Erythroblast (primary cell): Measurements from ENCODE around the gene HES5.
"Not testable (repeated sequence)": the region's sequence is repeated elsewhere in the genome, so short reads cannot be mapped to it uniquely, and the experiment has no call there.

Experiments used
- DNase-seq, 2 experiments: peaks; one replicate each; lab custom pipeline; 2025; lab: John Stamatoyannopoulos, UW
- GATA1 ChIP-seq: IDR thresholded peaks from 2 replicates; pipeline ENCODE4 v1.6.1; 2011; ENCODE audit warnings: low read depth, mild to moderate bottlenecking, control low read depth, low read length, moderate library complexity
- POLR2A ChIP-seq: IDR thresholded peaks from 2 replicates; pipeline ENCODE4 v1.6.1; 2011; ENCODE audit warnings: mild to moderate bottlenecking, low read length

The HES5 gene

DNA sequence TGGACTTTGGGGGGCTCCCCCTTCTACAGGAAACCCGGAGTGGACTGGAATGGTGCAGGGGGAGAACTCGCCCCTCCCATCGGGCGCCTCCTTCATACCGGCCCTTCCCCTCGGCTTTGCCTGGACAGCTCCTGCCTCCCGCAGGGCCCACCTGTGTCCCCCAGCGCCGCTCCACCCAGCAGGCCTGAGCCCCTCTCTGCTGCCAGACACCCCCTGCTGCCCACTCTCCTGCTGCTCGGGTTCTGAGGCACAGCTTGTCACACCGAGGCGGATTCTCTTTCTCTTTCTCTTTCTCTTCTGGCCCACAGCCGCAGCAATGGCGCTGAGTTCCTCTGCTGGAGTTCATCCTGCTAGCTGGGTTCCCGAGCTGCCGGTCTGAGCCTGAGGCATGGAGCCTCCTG, 26.2 kb upstream of the HES5 start, which contains the start of gene TNFRSF14:
TSS of gene TNFRSF14 (plus strand) at position 95 of the 401 bp plus-strand sequence. CDS start at position 389, 294 bp downstream.
- DNase-seq, result peak; percentile 72 to 85
- TF ChIP-seq POLR2A (peak; percentile 58), GATA1 (no peak)

DNA sequence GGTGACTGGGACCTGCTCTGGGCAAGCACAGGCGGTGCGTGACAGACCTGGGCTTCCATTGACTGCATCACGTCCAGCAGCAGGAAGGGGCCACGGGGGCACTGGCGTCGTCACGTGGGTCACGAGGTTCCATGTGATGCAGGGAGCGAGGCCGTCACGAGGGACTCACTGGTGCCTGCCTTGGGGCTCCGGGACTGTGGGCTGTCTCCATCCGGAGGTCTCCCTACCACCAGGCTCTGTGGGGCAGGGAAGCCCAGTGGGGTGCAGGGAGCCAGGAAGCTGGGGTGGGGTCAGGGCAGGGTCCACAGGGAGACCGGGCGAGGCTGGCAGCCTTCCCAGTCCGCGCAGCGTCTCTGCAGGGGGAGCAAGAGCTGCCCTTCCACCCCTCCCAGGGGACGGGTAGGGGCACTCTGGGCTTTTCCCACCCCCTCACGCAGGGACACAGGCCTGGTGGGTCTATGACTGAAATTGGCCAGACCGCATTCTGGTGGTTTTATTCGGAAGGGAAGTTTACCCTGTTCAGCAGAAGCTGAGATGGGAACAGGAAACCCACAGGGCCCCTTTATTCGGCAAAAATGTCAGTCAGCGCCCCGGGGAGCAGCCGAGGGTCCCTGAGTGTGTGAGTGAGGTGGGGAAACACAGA, 25.7 kb upstream of the HES5 start:
- peak; percentile 74 to 76 for DNase-seq
- TF ChIP-seq POLR2A (peak; percentile 49), GATA1 (no peak)

GRCh38 chr1:2554621-2555387, 24.7 kb upstream of the HES5 start:
- peak; percentile 62 to 63 for DNase-seq
- TF ChIP-seq POLR2A (no peak), GATA1 (no peak)

DNA sequence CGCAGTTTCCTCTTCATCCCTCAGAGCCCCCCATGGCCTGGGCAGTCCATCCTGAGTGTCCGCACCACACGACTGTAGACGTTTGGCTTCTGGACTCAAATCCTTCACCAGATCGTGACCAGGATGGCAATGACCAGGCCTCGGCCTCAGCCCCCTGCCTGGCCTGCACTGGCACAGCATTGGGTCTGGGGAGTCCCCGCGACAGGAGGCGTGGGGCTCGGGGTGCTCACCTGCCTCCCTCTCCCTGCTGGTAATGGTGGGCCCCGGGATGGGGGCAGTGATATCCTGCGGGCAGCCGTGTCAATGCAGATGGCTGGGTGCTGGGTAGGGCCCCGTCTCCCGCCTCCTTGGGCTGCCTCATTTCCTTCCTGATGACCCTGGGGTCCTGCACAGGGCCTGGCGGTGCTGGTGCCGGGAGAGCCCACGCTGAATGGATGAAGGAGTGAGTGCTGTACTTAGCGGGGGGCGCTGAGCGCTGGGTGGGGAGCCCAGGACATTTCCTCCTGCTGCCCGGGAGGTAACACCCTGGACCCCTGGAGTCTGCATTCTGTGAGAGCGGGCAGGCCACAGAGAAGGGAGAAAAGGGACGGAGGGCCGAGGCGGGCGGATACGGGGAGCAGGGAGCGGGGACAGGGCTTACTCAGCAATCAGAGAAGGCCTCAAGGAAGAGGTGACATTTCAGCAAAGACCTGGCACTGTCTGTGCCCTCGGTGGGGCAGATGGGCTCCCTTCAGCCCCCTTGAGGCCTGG, 24.0 kb upstream of the HES5 start:
- DNase-seq, result no peak
- TF ChIP-seq GATA1 (no peak), POLR2A (no peak)

DNA sequence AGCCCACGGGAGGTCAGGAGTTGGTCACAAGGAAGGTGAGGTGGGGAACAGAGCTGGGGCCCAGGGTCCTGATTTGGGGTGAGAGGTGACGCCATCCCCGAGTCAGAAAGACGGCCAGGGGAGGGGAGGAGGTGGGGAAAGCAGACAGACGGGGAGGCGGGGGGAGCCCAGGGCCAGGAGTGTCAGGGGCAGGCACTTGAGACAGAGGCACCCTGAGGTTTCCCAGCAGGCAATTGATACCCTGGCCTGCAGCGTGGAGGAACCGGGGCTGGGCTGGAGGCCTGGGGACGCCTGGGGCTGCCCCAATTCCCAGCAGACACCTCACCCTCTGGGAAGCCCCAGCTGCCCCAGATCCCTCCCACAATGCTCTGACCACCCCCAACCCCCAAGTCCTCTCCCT, 23.0 kb upstream of the HES5 start:
- not testable (repeated sequence) for DNase-seq

DNA sequence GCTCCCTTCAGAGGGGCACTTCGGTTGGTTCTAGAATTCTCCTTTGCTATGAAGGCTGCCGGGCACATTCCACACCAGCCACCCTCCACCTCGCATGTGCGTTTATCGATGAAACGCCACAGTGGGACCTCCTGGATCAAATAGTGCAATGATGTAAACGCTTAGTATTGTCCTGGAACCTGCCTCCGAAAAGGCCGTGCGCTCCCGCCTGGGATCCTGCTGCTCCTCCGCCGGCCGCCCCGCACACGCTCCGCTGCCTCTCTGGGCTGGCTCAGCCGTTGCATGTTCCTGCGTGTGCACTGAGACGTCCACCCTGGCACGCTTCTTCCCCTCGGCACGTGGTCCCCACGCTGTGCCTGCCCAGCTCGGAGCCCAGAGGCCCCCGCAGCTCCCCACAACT, 22.1 kb upstream of the HES5 start:
- DNase-seq, result no peak
- no peak for TF ChIP-seq POLR2A
- TF ChIP-seq GATA1, result no peak

- DNase-seq, result not testable (repeated sequence)
Observed at GRCh38 chr1:2551544-2551943, 21.5 kb upstream of the HES5 start.

DNA sequence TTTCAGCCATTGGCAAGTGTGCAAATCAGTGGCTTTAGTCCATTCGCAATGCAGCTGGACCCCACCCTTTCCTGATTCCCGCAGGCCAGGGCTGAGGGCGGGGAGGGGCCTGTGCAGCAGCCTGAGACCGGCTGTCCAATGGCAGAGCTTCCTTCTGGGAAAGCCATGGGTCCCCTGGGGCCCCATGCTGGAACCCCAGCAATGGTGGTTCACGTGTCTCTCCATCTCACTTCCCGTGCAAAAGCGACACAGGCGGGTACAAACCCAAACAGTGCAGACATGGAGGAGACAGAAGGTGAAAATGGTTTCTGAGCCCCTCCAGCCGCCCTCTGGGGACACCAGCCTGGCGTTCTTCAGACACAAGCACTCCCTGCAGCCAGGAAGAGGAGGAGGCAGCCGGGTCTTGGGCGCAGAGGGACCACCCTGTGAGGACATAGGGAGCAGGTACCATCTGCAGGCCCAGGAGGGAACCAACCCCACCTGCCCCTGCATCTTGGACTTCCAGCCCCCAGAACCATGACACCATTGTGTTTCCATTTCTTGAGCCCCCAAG, 20.3 kb upstream of the HES5 start:
- DNase-seq, result not testable (repeated sequence)

GRCh38 chr1:2549367-2550029, 19.4 kb upstream of the HES5 start:
- not testable (repeated sequence) for DNase-seq

DNA sequence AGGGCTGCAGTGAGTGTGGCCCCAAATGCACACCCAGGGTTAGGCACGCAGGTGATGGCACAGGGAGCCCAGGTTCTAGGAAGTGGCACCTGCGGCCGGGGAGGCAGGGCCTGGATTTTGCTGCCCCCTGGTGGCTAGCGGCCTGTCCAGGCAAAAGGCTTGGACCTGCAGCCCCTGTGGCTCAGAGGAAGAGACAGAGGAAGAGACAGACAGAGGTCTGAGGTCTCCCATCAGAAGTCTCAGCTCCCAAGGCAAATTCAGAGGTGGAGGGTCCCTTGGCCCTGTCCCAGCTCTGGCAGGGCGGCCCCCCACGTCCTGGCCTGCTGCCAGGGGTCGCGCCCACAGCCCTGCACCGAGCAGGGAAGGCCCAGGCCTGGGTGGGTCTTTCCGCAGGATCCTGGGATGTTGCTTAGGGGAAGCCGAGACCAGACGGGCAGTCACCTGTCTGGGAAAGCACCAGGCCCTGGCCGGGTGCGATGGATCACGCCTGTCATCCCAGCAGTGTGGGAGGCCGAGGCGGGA, 18.1 kb upstream of the HES5 start:
- peak; percentile 80 to 88 for DNase-seq
- no peak for TF ChIP-seq GATA1
- TF ChIP-seq POLR2A, result no peak

DNA sequence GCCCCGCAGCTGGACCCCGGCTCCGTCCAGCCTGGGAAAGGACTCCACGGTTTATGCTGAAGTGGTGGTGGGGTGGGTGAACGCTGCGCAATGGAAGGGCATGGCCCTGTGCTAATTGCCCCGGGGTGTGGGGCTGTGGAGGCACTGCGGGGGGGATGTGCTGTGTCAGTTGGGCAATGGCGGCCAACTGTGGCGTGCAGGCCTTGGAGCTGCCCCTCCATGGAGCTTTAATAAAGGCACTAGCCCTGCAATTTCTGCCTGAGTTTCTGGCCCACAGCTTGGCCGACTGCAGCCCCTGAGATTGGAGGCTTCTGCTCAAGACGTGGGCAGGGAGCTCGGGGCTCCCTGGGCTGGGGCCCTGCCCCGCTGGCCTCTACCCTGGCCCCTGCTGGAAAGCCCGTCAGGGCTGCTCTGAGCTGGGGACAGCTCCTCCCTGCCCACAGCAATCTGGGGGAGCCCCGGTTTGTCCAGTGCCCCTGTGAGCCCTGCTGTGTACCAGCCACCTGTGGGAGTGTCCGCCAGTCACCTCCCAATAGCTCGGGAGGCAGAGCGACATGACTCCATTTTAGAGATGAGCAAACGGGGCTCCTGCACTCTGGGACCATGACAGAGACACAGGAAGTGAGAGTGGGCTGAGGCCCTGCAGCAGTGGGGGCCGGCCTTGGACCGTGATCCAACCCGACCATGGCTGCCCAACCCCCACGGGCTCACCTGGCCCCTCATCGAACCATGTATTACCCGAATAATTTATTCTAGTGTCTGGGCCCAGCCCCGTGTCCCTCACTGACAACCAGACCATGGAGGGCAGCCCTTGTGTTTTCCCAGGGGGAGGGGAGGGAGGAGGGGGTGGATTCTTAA, 17.4 kb upstream of the HES5 start:
- no peak for TF ChIP-seq GATA1
- TF ChIP-seq POLR2A, result no peak
- no peak for DNase-seq

- DNase-seq, result peak; percentile 78 to 84
- TF ChIP-seq POLR2A (peak; percentile 42), GATA1 (no peak)
Observed at GRCh38 chr1:2546515-2547209, 16.6 kb upstream of the HES5 start.
